Tibial artery (tissue), 4 donors: ENCODE results near the gene ADAMTS17.

Experiments
- DNase-seq, 2 donors: peaks; one replicate each; pipeline ENCODE4 v3.0.0-alpha.2; 2019
- H3K27ac ChIP-seq, 2 donors: fragments of 200-600 bp; sonication (generic) in 1 of 2; 1 replicate in 1 of 2; 2 replicates in 1 of 2; pipeline ENCODE4 v1.5.1; 2018 to 2019; ENCODE audit warnings: mild to moderate bottlenecking in 1 of 2
- H3K27me3 ChIP-seq, 2 donors: fragments of 200-600 bp; sonication (generic) in 1 of 2; one replicate each; pipeline versions ENCODE4 v1.5.1 to v1.6.0; 2016 to 2019
- H3K36me3 ChIP-seq, 3 donors: fragments of 200-600 bp; sonication (generic) in 2 of 3; one replicate each; pipeline ENCODE4 v1.5.1; 2016 to 2019; ENCODE audit warnings: mild to moderate bottlenecking in 2 of 3
- H3K4me1 ChIP-seq, 4 donors: fragments of 200-600 bp; sonication (generic) in 2 of 4; 1 replicate in 3 of 4; 2 replicates in 1 of 4; pipeline ENCODE4 v1.5.1; 2016 to 2019
- H3K4me3 ChIP-seq, 2 donors: fragments of 200-600 bp; sonication (generic) in 1 of 2; 1 replicate in 1 of 2; 2 replicates in 1 of 2; pipeline ENCODE4 v1.5.1; 2018 to 2019; ENCODE audit warnings: mild to moderate bottlenecking in 2 of 2
- H3K9me3 ChIP-seq, 3 donors: fragments of 200-600 bp; sonication (generic) in 1 of 3; one replicate each; pipeline ENCODE4 v1.5.1; 2016 to 2019
- intact Hi-C: fragments of 100-400 bp; cut with DNase I; formaldehyde crosslinking; loops from one replicate; pipeline ENCODE4 v1.15.0; 2023; ENCODE audit warnings: low total_unique reads
- TF ChIP-seq, protein P1 (sequence below), 2 experiments: fragments of 200-600 bp in 1 of 2; fragments of 450-650 bp in 1 of 2; IDR thresholded peaks; one replicate each; pipeline ENCODE4 v1.5.1; 2017 to 2019; ENCODE audit warnings: antibody characterized with exemption in 2 of 2, mild to moderate bottlenecking in 1 of 2, moderate library complexity in 1 of 2

The ADAMTS17 gene

DNA sequence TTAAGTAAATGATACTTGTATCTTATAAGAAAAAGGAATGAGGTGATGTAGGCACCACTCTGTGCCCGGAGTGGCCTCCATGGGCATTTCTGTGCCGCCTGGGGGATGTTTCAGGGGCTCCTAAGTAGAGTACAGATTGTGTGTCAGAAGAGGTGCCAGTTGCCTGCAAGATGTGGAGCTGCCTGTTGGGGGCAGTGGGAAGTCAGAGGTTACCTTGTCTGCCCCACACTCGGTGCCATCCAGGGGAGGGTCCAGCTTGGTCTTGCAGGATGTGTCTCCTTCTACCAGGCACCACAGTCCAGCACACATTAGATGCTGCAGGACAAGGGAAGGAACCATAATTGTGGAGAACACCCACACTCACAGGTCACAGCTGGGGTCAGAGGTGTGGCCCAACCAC lies 208.8 kb downstream of the ADAMTS17 start:
- no peak overlapping the region for H3K4me3 ChIP-seq
- H3K27me3 ChIP-seq = no peaks in the 10 kb centered on the region
- DNase-seq = no peak
- H3K36me3 ChIP-seq = no peaks in the 10 kb centered on the region
- no peaks in the 10 kb centered on the region for H3K4me1 ChIP-seq
- H3K9me3 ChIP-seq = no peaks in the 10 kb centered on the region
- intact Hi-C loops = loop anchor here (5.0 kb wide), 1 partner anchor 201 kb away; no protein-coding TSS in a partner anchor
- TF ChIP-seq, protein P1, sequence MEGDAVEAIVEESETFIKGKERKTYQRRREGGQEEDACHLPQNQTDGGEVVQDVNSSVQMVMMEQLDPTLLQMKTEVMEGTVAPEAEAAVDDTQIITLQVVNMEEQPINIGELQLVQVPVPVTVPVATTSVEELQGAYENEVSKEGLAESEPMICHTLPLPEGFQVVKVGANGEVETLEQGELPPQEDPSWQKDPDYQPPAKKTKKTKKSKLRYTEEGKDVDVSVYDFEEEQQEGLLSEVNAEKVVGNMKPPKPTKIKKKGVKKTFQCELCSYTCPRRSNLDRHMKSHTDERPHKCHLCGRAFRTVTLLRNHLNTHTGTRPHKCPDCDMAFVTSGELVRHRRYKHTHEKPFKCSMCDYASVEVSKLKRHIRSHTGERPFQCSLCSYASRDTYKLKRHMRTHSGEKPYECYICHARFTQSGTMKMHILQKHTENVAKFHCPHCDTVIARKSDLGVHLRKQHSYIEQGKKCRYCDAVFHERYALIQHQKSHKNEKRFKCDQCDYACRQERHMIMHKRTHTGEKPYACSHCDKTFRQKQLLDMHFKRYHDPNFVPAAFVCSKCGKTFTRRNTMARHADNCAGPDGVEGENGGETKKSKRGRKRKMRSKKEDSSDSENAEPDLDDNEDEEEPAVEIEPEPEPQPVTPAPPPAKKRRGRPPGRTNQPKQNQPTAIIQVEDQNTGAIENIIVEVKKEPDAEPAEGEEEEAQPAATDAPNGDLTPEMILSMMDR (IDR thresholded peaks at IDR 0.05) = no peak
- no peak overlapping the region for H3K27ac ChIP-seq

DNA sequence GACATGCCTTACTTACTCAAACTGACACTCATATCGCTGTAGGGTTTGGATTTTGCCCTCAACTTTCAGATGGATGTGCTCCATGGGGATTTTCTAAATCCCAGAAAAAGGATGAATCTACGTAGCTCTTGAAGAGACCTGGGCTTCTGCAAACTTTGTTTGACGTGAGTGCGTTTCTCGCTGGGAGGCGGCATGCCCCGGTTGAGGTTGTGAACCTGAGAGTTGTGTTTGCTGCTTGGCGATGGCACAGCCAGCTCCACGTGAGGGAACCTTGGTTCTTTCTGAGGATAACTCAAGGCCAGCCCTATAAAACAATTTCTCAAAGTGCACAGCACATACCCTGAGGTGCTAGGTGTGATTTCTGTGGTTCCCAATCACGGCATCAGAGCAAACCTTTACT lies 209.5 kb downstream of the ADAMTS17 start:
- Histone ChIP-seq H3K4me1 (no peaks in the 10 kb centered on the region), H3K36me3 (no peaks in the 10 kb centered on the region), H3K27ac (no peak overlapping the region), H3K4me3 (no peak overlapping the region), H3K9me3 (no peaks in the 10 kb centered on the region), H3K27me3 (no peaks in the 10 kb centered on the region)
- TF ChIP-seq, protein P1 (IDR thresholded peaks at IDR 0.05) = no peak
- no peak for DNase-seq
- intact Hi-C loops = loop anchor here (5.0 kb wide), 1 partner anchor 200 kb away; no protein-coding TSS in a partner anchor

DNA sequence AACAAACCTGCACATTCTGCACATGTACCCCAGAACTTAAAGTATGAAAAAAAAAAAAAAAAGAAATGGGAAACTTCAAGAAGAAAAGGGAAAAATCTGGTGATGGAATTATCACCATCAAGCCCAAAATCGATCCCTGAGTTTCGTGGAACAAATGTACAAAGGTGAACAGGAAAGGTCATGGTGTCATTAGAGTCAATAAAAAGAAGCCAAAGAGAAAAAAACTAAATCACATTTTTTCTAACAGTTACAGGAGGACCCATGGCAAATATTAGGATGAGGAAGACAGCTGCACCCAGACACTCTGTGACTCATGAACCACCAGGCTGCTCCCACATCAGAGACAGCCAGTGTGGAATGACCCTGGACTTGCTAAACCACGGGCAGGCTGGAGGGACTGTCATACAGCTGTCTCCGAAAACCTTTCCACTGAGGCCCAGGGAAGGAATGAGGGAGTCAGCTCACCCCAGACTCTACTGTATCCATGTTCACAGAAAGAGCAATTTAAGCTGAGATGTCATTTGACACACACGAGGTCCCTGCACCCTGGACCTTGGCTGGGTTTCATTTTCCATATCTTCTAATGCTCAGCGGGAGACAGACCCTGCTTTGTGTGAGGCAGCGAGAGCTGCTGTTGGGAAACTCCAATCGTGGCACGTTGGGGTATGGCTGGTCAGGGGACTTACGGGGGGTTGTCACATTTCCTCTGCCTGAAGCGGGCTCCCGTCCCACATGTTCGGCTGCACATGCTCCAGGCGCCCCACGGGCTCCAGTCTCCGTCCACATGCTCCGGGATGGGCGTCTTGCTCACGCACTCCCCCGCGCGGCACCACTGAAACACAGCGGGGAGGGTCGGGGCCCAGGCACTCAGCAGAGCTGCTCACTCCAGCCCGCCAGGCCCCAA lies 210.2 kb downstream of the ADAMTS17 start:
- peak overlapping the region; percentile 20 to 35 for H3K4me3 ChIP-seq
- no peaks in the 10 kb centered on the region for H3K36me3 ChIP-seq
- H3K27ac ChIP-seq = no peak overlapping the region
- DNase-seq = no peak
- H3K4me1 ChIP-seq = no peaks in the 10 kb centered on the region
- TF ChIP-seq, protein P1 (IDR thresholded peaks at IDR 0.05) = peak; percentile 29 to 37
- no peaks in the 10 kb centered on the region for H3K27me3 ChIP-seq
- intact Hi-C loops = loop anchor here (5.0 kb wide), 1 partner anchor 199 kb away; no protein-coding TSS in a partner anchor
- no peaks in the 10 kb centered on the region for H3K9me3 ChIP-seq

DNA sequence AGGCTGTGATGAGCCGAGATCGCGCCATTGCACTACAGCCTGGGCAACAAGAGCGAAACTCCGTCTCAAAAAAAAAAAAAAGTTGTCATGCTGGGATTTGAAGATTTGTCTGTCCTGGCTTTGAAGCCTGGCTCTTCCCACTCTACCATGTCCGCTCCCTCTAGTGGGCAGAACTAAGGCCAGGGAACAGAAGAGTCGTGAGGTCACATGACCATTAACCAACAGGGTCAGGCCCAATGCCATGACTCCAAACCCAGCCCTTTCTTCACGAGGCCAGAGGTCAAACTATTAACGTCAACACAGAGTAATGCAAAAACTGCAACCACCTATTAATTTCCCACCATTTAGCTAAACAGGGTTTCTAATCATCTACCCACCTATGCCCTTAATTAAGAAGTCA lies 212.1 kb downstream of the ADAMTS17 start:
- no peaks in the 10 kb centered on the region for H3K27me3 ChIP-seq
- no peak overlapping the region for H3K27ac ChIP-seq
- H3K4me1 ChIP-seq = peaks cover 0 to 16% (median 7%) of the 10 kb centered on the region in 4 donors
- no peak for DNase-seq
- no peaks in the 10 kb centered on the region for H3K36me3 ChIP-seq
- TF ChIP-seq, protein P1 (IDR thresholded peaks at IDR 0.05) = no peak
- intact Hi-C loops = loop anchor here (5.0 to 10.0 kb wide), 3 partner anchors 88 to 197 kb away; no protein-coding TSS in a partner anchor
- no peak overlapping the region for H3K4me3 ChIP-seq
- H3K9me3 ChIP-seq = no peaks in the 10 kb centered on the region

DNA sequence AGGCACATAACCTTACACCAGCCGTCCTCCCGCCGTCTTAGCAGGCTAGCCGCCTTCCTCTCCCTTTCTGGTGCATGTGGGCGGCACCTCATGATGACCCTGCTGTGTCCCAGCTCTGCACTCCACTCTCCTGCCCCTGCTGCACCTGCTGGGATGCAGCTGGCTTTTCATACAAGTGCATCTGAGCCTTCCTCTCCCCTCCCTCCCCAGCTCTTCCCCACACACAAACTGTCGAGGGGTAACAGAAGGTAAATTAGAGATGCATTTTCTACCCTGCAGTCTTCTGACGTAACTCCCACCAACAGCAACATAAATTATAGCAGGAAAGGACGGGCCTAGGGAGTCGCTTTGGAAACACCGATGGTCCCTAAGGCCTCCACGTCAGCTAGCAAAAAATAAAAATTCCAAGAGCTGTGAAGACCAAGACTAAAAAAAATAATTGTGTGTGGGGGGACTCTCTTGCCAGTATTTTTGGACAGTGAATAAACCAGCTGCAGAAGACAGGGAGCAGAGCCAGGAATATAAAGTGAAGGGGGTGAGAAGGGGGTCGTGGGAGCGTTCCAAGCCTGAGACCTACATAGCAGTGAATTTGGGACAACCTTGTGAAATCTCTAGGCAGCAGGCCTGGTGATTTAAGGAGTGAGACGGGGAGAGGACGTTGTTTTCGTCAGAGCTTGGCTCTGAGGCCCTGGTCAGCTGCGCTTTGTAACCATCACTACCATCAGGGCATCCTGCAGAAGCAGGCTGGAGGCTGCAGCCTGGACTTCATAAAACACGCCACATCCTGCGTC lies 216.2 kb downstream of the ADAMTS17 start:
- TF ChIP-seq, protein P1 (IDR thresholded peaks at IDR 0.05) = no peak
- Histone ChIP-seq H3K27me3 (no peaks in the 10 kb centered on the region), H3K27ac (peak overlapping the region; percentile 69 to 85), H3K36me3 (peaks cover 0 to 8% (median 5%) of the 10 kb centered on the region in 3 donors), H3K9me3 (peaks cover 0 to 16% (median 11%) of the 10 kb centered on the region in 3 donors), H3K4me3 (no peak overlapping the region), H3K4me1 (peaks cover 0 to 16% (median 7%) of the 10 kb centered on the region in 4 donors)
- DNase-seq = peak; percentile 89 to 93
- intact Hi-C loops = loop anchor here (5.0 to 10.0 kb wide), 2 partner anchors 92 to 101 kb away; no protein-coding TSS in a partner anchor
